ENCODE results near the gene COL4A3. TPM values are rescaled to one million over a fixed set of nuclear protein-coding genes. Genes with fewer than 3 reads are reported as not detected.

The COL4A3 gene
- total RNA-seq, 1 experiment from 2014 or later: 0.15 TPM

GRCh38 chr2:227192491-227192890 lies 28.1 kb downstream of the COL4A3 start:
- Mint-ChIP-seq H3K4me1 (peaks cover 21 to 34% of the 10 kb centered on the region in 2 experiments), H3K27ac (peak overlapping the region in 1 of 3 experiments; percentile 41; a peak in 3 of 7 replicates), H3K9me3 (no peaks in the 10 kb centered on the region), H3K4me3 (no peak overlapping the region; a peak in 1 of 5 replicates), H3K27me3 (ENCODE audit: low read depth) (no peaks in the 10 kb centered on the region; the same call in 1 of the 2 replicates), H3K36me3 (ENCODE audit: insufficient read depth in 1 of 3, low read depth in 3 of 3) (0 out of 7 replicates have a peak, but pooled peaks cover 0 to 2% (median 0%) of the 10 kb centered on the region in 3 experiments)
- no peak for DNase-seq
- H3K9me3 ChIP-seq (ENCODE audit: control insufficient read depth, low read depth, low read length): no peaks in the 10 kb centered on the region
- peak overlapping the region; percentile 17 for H3T11ph ChIP-seq (ENCODE audit: low read length)
- H2BK20ac ChIP-seq (ENCODE audit: low read depth, low read length, poor library complexity, severe bottlenecking): no peak overlapping the region
- no peak overlapping the region for H3K23ac ChIP-seq (ENCODE audit: insufficient read length, low read depth, low read length)
- H3K79me2 ChIP-seq (ENCODE audit: insufficient read depth, low read length): no peaks in the 10 kb centered on the region
- no peak overlapping the region for H2AK5ac ChIP-seq (ENCODE audit: insufficient read length, low read length)
- no peak overlapping the region for H3K56ac ChIP-seq (ENCODE audit: insufficient read length, low read depth, low read length)
- no peak overlapping the region for H4K91ac ChIP-seq (ENCODE audit: insufficient read length, low read depth, low read length)
- no peak overlapping the region for H3K14ac ChIP-seq (ENCODE audit: insufficient read depth, low read length)
- no peak overlapping the region for H3K9ac ChIP-seq (ENCODE audit: extremely low read depth, insufficient read length, low read length)
- no peaks in the 10 kb centered on the region for H4K20me1 ChIP-seq (ENCODE audit: control insufficient read depth, insufficient read depth, insufficient read length)
- H2BK12ac ChIP-seq (ENCODE audit: insufficient read length, low read depth, low read length): no peak overlapping the region
- H3K79me1 ChIP-seq (ENCODE audit: insufficient read depth, low read depth, low read length, poor library complexity, severe bottlenecking): no peaks in the 10 kb centered on the region
- TF ChIP-seq, protein P1, sequence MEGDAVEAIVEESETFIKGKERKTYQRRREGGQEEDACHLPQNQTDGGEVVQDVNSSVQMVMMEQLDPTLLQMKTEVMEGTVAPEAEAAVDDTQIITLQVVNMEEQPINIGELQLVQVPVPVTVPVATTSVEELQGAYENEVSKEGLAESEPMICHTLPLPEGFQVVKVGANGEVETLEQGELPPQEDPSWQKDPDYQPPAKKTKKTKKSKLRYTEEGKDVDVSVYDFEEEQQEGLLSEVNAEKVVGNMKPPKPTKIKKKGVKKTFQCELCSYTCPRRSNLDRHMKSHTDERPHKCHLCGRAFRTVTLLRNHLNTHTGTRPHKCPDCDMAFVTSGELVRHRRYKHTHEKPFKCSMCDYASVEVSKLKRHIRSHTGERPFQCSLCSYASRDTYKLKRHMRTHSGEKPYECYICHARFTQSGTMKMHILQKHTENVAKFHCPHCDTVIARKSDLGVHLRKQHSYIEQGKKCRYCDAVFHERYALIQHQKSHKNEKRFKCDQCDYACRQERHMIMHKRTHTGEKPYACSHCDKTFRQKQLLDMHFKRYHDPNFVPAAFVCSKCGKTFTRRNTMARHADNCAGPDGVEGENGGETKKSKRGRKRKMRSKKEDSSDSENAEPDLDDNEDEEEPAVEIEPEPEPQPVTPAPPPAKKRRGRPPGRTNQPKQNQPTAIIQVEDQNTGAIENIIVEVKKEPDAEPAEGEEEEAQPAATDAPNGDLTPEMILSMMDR (conservative IDR thresholded peaks at IDR 0.05): no peak
- WGBS (ENCODE audit: extremely low coverage, insufficient read length, low lambda C conversion rate): no CpG with 5 or more reads among the region's 3 CpGs
- no peak overlapping the region for H3K4me2 ChIP-seq (ENCODE audit: insufficient read depth, insufficient read length, low read length)
- no peak overlapping the region for H3K18ac ChIP-seq (ENCODE audit: insufficient read length, low read depth, low read length)
- H2BK15ac ChIP-seq (ENCODE audit: low read depth, low read length): no peak overlapping the region
- H2BK120ac ChIP-seq (ENCODE audit: low read depth, low read length, poor library complexity, severe bottlenecking): no peak overlapping the region
- no peak overlapping the region for H4K8ac ChIP-seq (replicated peaks; ENCODE audit: insufficient read length, low read depth, low read length)
- no peak overlapping the region for H2AFZ ChIP-seq (ENCODE audit: low read length)
- H3K27me3 ChIP-seq (ENCODE audit: insufficient read depth, low read length): no peaks in the 10 kb centered on the region
- no peak overlapping the region for H3K27ac ChIP-seq (ENCODE audit: insufficient read length, low read depth, low read length)
- no peak overlapping the region for H2BK5ac ChIP-seq (ENCODE audit: insufficient read length, low read length)
- no peak overlapping the region for H3K4ac ChIP-seq (ENCODE audit: low read depth, low read length)
- peaks cover 2% of the 10 kb centered on the region; the same call in 1 of the 2 replicates for H3K4me1 ChIP-seq (ENCODE audit: insufficient read depth, low read length)
- no peak overlapping the region for H4K5ac ChIP-seq (ENCODE audit: insufficient read length, low read depth, low read length)
- H3K23me2 ChIP-seq (ENCODE audit: insufficient read length, low read depth, low read length, poor library complexity, severe bottlenecking): no peaks in the 10 kb centered on the region
